Esophagus muscularis mucosa (tissue), 4 donors: ENCODE measurements around the gene RADIL.

Experiments
- CTCF ChIP-seq, 3 experiments: fragments of 200-600 bp in 2 of 3; fragments of 450-650 bp in 1 of 3; sonication (generic) in 2 of 3; IDR thresholded peaks; one replicate each; pipeline ENCODE4 v1.5.1; 2017 to 2019; ENCODE audit warnings: antibody characterized with exemption in 3 of 3, mild to moderate bottlenecking in 2 of 3, moderate library complexity in 1 of 3
- EP300 ChIP-seq: sonication (generic); formaldehyde crosslinking; IDR thresholded peaks from one replicate; pipeline ENCODE4 v1.6.1; 2017; ENCODE audit warnings: antibody characterized with exemption
- POLR2A ChIP-seq: fragments of 450-650 bp; IDR thresholded peaks from one replicate; pipeline ENCODE4 v1.6.1; 2017; ENCODE audit warnings: antibody characterized with exemption, moderate library complexity, mild to moderate bottlenecking, low read depth

GRCh38 chr7:4822677-4823076 lies 60.8 kb downstream of the RADIL start:
- TF ChIP-seq CTCF (IDR thresholded peaks at IDR 0.05) (no peak), EP300 (no peak), POLR2A (no peak)
